ENCODE measurements around the gene YBEY.

The YBEY gene

GRCh38 chr21:46268371-46268770 lies 17.8 kb upstream of the YBEY start:
- no peak for TF ChIP-seq ZNF8 (CRISPR knock-in tag; IDR thresholded peaks at IDR 0.05)
- ATAC-seq, result no peak

- TF ChIP-seq ZC3H10 (CRISPR knock-in tag; IDR thresholded peaks at IDR 0.05), result no peak
- TF ChIP-seq OSR1 (CRISPR knock-in tag; IDR thresholded peaks at IDR 0.05), result no peak
- TF ChIP-seq ZFP3 (CRISPR knock-in tag; IDR thresholded peaks at IDR 0.05), result no peak
- no peak for TF ChIP-seq TOX (CRISPR knock-in tag; IDR thresholded peaks at IDR 0.05; ENCODE audit: borderline replicate concordance)
- no peak for TF ChIP-seq BACH2 (CRISPR knock-in tag; IDR thresholded peaks at IDR 0.05; ENCODE audit: borderline replicate concordance)
- no peak for TF ChIP-seq POU6F1 (CRISPR knock-in tag; IDR thresholded peaks at IDR 0.05; ENCODE audit: borderline replicate concordance, low read depth)
- no peak for TF ChIP-seq TCF4 (CRISPR knock-in tag; IDR thresholded peaks at IDR 0.05; ENCODE audit: borderline replicate concordance)
- no peak for TF ChIP-seq ZNF8 (CRISPR knock-in tag; IDR thresholded peaks at IDR 0.05)
- no peak for TF ChIP-seq ISL1 (CRISPR knock-in tag; IDR thresholded peaks at IDR 0.05)
- no peak for TF ChIP-seq ZFP30 (CRISPR knock-in tag; IDR thresholded peaks at IDR 0.05)
- no peak for TF ChIP-seq GLIS3 (CRISPR knock-in tag; IDR thresholded peaks at IDR 0.05)
- TF ChIP-seq ARNTL (CRISPR knock-in tag; IDR thresholded peaks at IDR 0.05; ENCODE audit: borderline replicate concordance, low read depth), result no peak
- no peak for TF ChIP-seq PATZ1 (CRISPR knock-in tag; IDR thresholded peaks at IDR 0.05; ENCODE audit: borderline replicate concordance)
- TF ChIP-seq CREB5 (CRISPR knock-in tag; IDR thresholded peaks at IDR 0.05; ENCODE audit: low read depth), result no peak
- no peak for ATAC-seq
These were observed 16.7 kb upstream of the YBEY start for GRCh38 chr21:46269466-46269865.

- TF ChIP-seq CSDC2 (CRISPR knock-in tag; IDR thresholded peaks at IDR 0.05) (no peak), POU6F1 (CRISPR knock-in tag; IDR thresholded peaks at IDR 0.05; ENCODE audit: borderline replicate concordance, low read depth) (no peak), BACH2 (CRISPR knock-in tag; IDR thresholded peaks at IDR 0.05; ENCODE audit: borderline replicate concordance) (no peak), RARB (CRISPR knock-in tag; IDR thresholded peaks at IDR 0.05) (no peak), TOX (CRISPR knock-in tag; IDR thresholded peaks at IDR 0.05; ENCODE audit: borderline replicate concordance) (no peak)
- no peak for ATAC-seq
These were observed 12.8 kb upstream of the YBEY start for GRCh38 chr21:46273341-46273740.

- no peak for ATAC-seq
- TF ChIP-seq ZC3H10 (CRISPR knock-in tag; IDR thresholded peaks at IDR 0.05), result no peak
These were observed 11.2 kb upstream of the YBEY start for GRCh38 chr21:46274797-46275390.

- no peak for ATAC-seq
- TF ChIP-seq ZFP3 (CRISPR knock-in tag; IDR thresholded peaks at IDR 0.05), result no peak
- TF ChIP-seq PATZ1 (CRISPR knock-in tag; IDR thresholded peaks at IDR 0.05; ENCODE audit: borderline replicate concordance), result no peak
- no peak for TF ChIP-seq PPARA (CRISPR knock-in tag; IDR thresholded peaks at IDR 0.05; ENCODE audit: borderline replicate concordance)
- TF ChIP-seq ZFP30 (CRISPR knock-in tag; IDR thresholded peaks at IDR 0.05), result no peak
- no peak for TF ChIP-seq POU6F1 (CRISPR knock-in tag; IDR thresholded peaks at IDR 0.05; ENCODE audit: borderline replicate concordance, low read depth)
- TF ChIP-seq CSRNP3 (CRISPR knock-in tag; IDR thresholded peaks at IDR 0.05), result no peak
- no peak for TF ChIP-seq OSR1 (CRISPR knock-in tag; IDR thresholded peaks at IDR 0.05)
- no peak for TF ChIP-seq ZNF565 (CRISPR knock-in tag; conservative IDR thresholded peaks at IDR 0.05; ENCODE audit: low read depth)
- no peak for TF ChIP-seq CREB5 (CRISPR knock-in tag; IDR thresholded peaks at IDR 0.05; ENCODE audit: low read depth)
- no peak for TF ChIP-seq SNAI2 (CRISPR knock-in tag; IDR thresholded peaks at IDR 0.05)
- no peak for TF ChIP-seq BACH2 (CRISPR knock-in tag; IDR thresholded peaks at IDR 0.05; ENCODE audit: borderline replicate concordance)
These were observed 2.0 kb upstream of the YBEY start for GRCh38 chr21:46284077-46284644.

Measured in SK-N-SH treated with all-trans-retinoic acid at 6 μM for 48 hours (cell line).